ENCODE measurements around the gene SEPTIN1. TPM values are rescaled to one million over a fixed set of nuclear protein-coding genes. Genes with fewer than 3 reads are reported as not detected.

SEPTIN1 gene
- total RNA-seq, 1 experiment from 2014 or later = 3.4 TPM

DNA sequence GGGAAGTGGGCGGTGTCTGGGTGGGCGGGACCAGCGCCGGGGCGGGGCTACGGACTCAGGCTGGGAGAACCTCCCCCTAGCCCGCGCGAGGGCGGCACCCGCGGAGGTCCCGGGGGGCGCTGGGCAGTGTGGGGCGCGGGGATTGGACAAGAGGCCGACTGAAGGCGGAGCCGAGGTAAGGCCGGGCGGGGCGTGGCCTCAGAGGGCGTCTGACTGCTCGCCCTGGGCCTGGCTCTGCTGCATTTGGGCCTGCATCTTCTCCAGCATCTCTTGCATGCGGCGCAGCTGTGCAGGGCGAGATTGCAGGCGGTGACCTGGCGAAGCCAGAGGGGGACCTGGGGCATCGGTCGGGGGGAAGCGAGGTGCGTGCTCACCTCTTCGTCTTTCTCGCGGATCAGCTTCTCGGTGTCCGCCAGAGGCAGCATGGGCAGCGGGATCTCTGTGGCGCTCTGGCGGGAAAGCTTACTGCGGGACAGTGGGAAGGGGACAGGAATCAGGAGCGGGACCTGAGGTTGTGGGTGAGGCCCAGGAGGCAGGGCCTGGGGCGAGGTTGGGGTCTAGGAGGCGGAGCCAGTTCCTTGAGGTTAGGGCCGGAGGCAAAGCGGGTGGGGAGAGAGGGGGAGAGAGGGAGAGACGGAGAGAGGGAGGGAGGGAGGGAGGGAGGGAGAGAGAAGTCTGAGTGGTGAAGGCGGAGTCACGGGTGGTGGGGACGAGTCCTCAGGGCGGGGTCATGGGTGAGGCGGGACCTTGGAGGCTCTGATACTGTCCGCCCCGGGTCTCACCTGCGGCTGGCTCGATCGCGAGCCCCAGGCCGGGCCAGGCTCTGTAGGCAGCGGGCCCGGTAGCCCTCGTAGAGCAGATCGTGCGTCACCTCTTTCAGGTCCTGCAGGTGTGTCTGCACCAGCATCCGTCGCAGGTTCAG, 3.9 kb downstream of the SEPTIN1 start (continued):
- TF ChIP-seq SRF (IDR thresholded peaks at IDR 0.05; ENCODE audit: low read depth) (no peak), YY1 (IDR thresholded peaks at IDR 0.05; ENCODE audit: extremely low read depth, insufficient replicate concordance, low read depth, low read length) (peak; percentile 5)

GRCh38 chr16:30377812-30378235, 4.5 kb downstream of the SEPTIN1 start:
- ChIA-PET RAD21 (ENCODE audit: low non-redundant PET in 1 of 2, low total read pairs in 2 of 2, uncharacterized antibody in 2 of 2, unreplicated experiment in 2 of 2) (interaction anchor here in 1 of 2 experiments (1.0 kb wide), 1 partner anchor 40 kb away, joined by 13 read pairs; no protein-coding TSS in a partner anchor), CTCF (no interaction called here), POLR2A (no interaction called here)
- Histone ChIP-seq H3K9ac (ENCODE audit: low read length) (peak overlapping the region; percentile 97), H3K27me3 (ENCODE audit: insufficient read depth, low read length) (no peaks in the 10 kb centered on the region), H3K4me3 (replicated peaks in 1 of 2; ENCODE audit: low read depth in 1 of 2, low read length in 2 of 2) (peak overlapping the region; percentile 64 to 95), H3K79me2 (ENCODE audit: insufficient read depth, low read length) (no peaks in the 10 kb centered on the region), H3K4me1 (ENCODE audit: control insufficient read depth in 1 of 2, insufficient read depth in 2 of 2, low read length in 2 of 2) (peaks cover 14 to 33% of the 10 kb centered on the region in 2 experiments), H3K9me3 (ENCODE audit: control insufficient read depth in 1 of 2, insufficient read depth in 1 of 2, low read depth in 1 of 2, low read length in 2 of 2) (no peaks in the 10 kb centered on the region), H3K36me3 (ENCODE audit: control insufficient read depth in 1 of 2, insufficient read depth in 2 of 2, low read length in 2 of 2) (no peaks in the 10 kb centered on the region), H4K20me1 (ENCODE audit: insufficient read depth) (no peaks in the 10 kb centered on the region), H2AFZ (ENCODE audit: low read depth, low read length, poor library complexity, severe bottlenecking) (no peak overlapping the region), H3K27ac (ENCODE audit: low read depth, low read length) (peak overlapping the region; percentile 97), H3K4me2 (ENCODE audit: low read length) (peak overlapping the region; percentile 100), H3K9me2 (ENCODE audit: insufficient read depth) (no peaks in the 10 kb centered on the region)
- ATAC-seq (peak; percentile 70), DNase-seq (ENCODE audit: low read depth, low spot score) (peak; percentile 85)
- no TSS peak for BruUV-seq (replicated peaks)
- intact Hi-C loops (cut with micrococcal nuclease) = loop anchor here (2.0 kb wide), 1 partner anchor 17 kb away; the partner anchor contains the start of gene ZNF48
- TF ChIP-seq EGR1 (IDR thresholded peaks at IDR 0.05; ENCODE audit: low read depth) (no peak), TCF7L2 (IDR thresholded peaks at IDR 0.05; ENCODE audit: borderline replicate concordance, extremely low read depth, insufficient read depth, insufficient read length) (peak; percentile 84), ELF1 (IDR thresholded peaks at IDR 0.05; ENCODE audit: borderline replicate concordance, low read depth) (no peak), MAX (IDR thresholded peaks at IDR 0.05) (no peak), CEBPB (IDR thresholded peaks at IDR 0.05; ENCODE audit: low read depth) (no peak), SP1 (IDR thresholded peaks at IDR 0.05; ENCODE audit: low read depth) (no peak), POLR2A (IDR thresholded peaks at IDR 0.05; ENCODE audit: borderline replicate concordance, extremely low read depth, insufficient read depth, insufficient read length) (peak; percentile 63), SRF (IDR thresholded peaks at IDR 0.05; ENCODE audit: low read depth) (no peak), JUND (IDR thresholded peaks at IDR 0.05) (no peak), EZH2phosphoT487 (IDR thresholded peaks at IDR 0.05; ENCODE audit: borderline replicate concordance) (no peak), ZNF274 (IDR thresholded peaks at IDR 0.05; ENCODE audit: low read depth, low read length) (no peak), ZFX (IDR thresholded peaks at IDR 0.05) (peak; percentile 91), FOSL1 (IDR thresholded peaks at IDR 0.05; ENCODE audit: low read depth) (no peak), POLR2AphosphoS5 (IDR thresholded peaks at IDR 0.05; ENCODE audit: low read depth, low read length) (peak; percentile 73), ATF3 (IDR thresholded peaks at IDR 0.05) (no peak), YY1 (IDR thresholded peaks at IDR 0.05; ENCODE audit: extremely low read depth, insufficient replicate concordance, low read depth, low read length) (no peak)
- TF ChIP-seq, protein P1, sequence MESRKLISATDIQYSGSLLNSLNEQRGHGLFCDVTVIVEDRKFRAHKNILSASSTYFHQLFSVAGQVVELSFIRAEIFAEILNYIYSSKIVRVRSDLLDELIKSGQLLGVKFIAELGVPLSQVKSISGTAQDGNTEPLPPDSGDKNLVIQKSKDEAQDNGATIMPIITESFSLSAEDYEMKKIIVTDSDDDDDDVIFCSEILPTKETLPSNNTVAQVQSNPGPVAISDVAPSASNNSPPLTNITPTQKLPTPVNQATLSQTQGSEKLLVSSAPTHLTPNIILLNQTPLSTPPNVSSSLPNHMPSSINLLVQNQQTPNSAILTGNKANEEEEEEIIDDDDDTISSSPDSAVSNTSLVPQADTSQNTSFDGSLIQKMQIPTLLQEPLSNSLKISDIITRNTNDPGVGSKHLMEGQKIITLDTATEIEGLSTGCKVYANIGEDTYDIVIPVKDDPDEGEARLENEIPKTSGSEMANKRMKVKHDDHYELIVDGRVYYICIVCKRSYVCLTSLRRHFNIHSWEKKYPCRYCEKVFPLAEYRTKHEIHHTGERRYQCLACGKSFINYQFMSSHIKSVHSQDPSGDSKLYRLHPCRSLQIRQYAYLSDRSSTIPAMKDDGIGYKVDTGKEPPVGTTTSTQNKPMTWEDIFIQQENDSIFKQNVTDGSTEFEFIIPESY (IDR thresholded peaks at IDR 0.05; ENCODE audit: extremely low read depth, insufficient replicate concordance, low read length) = no peak
- TF ChIP-seq, protein P2, sequence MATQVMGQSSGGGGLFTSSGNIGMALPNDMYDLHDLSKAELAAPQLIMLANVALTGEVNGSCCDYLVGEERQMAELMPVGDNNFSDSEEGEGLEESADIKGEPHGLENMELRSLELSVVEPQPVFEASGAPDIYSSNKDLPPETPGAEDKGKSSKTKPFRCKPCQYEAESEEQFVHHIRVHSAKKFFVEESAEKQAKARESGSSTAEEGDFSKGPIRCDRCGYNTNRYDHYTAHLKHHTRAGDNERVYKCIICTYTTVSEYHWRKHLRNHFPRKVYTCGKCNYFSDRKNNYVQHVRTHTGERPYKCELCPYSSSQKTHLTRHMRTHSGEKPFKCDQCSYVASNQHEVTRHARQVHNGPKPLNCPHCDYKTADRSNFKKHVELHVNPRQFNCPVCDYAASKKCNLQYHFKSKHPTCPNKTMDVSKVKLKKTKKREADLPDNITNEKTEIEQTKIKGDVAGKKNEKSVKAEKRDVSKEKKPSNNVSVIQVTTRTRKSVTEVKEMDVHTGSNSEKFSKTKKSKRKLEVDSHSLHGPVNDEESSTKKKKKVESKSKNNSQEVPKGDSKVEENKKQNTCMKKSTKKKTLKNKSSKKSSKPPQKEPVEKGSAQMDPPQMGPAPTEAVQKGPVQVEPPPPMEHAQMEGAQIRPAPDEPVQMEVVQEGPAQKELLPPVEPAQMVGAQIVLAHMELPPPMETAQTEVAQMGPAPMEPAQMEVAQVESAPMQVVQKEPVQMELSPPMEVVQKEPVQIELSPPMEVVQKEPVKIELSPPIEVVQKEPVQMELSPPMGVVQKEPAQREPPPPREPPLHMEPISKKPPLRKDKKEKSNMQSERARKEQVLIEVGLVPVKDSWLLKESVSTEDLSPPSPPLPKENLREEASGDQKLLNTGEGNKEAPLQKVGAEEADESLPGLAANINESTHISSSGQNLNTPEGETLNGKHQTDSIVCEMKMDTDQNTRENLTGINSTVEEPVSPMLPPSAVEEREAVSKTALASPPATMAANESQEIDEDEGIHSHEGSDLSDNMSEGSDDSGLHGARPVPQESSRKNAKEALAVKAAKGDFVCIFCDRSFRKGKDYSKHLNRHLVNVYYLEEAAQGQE (IDR thresholded peaks at IDR 0.05; ENCODE audit: low read depth) = no peak

Measured in HCT116 (cell line).